A549 treated with CORT108297 at 1 μM for 4 hours (cell line): Measurements from ENCODE around the gene DHRS7B. TPM values are rescaled to one million over a fixed set of nuclear protein-coding genes. Genes with fewer than 3 reads are reported as not detected.

Experiments
- total RNA-seq: library from RNA; stranded (reverse); fragments of 200-300 nt; extraction: Qiagen RNA extraction; gene quantifications from 5 replicates; pipeline ENCODE4 v1.2.3, GENCODE V29; 2022

Gene DHRS7B, protein sequence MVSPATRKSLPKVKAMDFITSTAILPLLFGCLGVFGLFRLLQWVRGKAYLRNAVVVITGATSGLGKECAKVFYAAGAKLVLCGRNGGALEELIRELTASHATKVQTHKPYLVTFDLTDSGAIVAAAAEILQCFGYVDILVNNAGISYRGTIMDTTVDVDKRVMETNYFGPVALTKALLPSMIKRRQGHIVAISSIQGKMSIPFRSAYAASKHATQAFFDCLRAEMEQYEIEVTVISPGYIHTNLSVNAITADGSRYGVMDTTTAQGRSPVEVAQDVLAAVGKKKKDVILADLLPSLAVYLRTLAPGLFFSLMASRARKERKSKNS
- total RNA-seq, result 20.2 to 23.3 TPM (median 21.1 TPM) in 5 replicates

GRCh38 chr17:21126645-21127508, at the start of gene DHRS7B:
TSS of gene DHRS7B (plus strand) at chr17:21126964. CDS start at chr17:21126972, 8 bp downstream.

DNA sequence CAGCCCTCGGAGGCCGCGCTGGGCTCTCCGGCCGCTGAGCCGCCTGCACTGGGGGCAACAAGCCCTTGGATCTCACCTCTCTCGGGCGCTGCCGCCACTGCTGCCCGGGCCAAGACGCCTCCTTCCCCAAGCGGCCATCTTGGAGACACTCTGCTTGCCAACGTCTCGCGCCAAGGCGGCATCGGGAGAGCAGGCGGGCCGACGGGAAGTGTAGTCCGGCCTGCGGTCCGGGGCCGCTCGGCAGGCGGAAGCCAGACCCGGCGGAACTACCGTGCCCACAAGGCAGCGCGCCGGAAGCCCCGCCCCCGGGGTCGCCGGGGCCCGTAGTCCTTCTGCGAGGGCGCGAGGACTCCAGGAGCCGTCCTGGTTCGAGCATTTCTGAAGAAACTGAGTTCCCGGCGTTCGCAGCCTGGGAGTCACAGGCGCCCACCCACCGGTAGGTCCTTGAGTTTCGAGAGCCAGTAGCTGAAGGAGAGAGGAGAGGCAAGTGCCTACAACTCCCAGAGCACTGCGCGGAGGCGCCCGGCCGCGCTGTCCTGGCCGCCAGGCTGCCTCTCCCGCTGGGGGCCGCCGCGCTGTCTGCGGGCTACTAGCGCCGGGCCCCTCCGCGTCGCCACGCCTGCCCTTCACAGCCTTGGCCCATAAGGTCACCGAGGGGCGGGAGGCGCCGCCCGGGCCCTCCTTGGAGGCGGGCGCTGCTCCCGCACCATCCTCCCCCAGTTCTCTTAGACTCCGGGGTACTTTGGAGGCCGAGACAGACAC, 87.4 kb downstream of the DHRS7B start, which contains the start of gene TMEM11:
TSS of gene TMEM11 (minus strand) at position 147 of the 762 bp plus-strand sequence. CDS start at position 138, 9 bp downstream.

Other genes with a start within 250 kb of the DHRS7B start
- gene USP22, start 84.0 kb upstream of the DHRS7B start, total RNA-seq, result 119 to 134 TPM (median 125 TPM) in 5 replicates
- gene TMEM11, start 87.2 kb downstream of the DHRS7B start, total RNA-seq, result 53.4 to 76.8 TPM (median 67.3 TPM) in 5 replicates
- gene NATD1, start 126.4 kb downstream of the DHRS7B start, total RNA-seq, result 2.2 to 3.8 TPM (median 2.9 TPM) in 5 replicates
- gene MAP2K3, start 157.7 kb downstream of the DHRS7B start, total RNA-seq, result 102 to 174 TPM (median 119 TPM) in 5 replicates
- 0.68 to 1.2 TPM (median 1.0 TPM) in 5 replicates for gene KCNJ12, start 249.4 kb downstream of the DHRS7B start, total RNA-seq